ENCODE results near the gene DIPK1B.
A peak's percentile ranks its signal among the peaks of the same experiment; 100 is the strongest.

The DIPK1B gene

DNA sequence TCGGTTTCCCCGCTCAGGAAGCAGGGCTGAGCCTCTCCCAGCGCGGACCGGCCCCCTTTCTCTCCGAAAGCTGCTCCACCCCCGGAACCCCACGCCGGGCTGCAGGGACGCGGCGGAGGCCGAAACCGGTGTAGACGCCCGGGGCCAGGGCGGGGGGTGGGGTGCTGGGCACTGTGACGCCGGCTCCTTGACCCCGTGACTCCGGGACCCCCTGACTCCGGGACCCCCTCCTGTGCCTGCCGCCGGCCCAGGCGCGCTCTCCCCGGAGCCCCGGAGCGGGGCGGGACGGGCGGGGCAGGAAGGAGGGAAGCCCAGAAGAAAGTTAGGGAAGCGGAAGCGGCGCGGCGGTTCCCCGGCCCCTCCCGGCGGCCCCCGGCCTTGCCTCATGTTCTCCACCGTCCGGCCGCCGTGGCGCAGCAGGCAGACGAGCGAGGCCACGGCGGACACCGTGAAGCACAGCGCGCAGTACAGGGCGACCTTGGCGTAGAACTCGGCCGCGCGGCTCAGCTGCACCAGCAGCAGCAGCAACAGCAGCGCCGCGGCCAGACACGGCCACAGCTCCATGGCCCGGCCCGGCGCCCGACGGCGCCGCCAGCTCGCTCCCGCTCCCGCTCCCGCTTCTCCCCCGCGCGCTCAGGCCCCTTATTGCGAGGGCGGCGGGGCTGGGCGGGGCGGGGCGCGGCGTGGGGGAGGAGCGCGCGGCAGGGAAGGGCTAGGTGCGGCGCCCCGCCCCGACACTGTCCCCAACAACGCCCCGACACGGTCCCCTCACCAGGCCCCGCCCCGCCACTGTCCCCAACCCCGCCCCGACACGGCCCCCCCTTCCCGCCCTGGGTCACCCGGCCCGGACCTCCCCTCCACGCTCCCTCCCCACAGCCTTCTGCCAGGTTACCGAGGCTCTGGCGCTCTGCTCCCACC, 25.3 kb upstream of the DIPK1B start, which contains the start of gene AGPAT2:
Gene AGPAT2 (minus strand): TSS at position 664 of the 918 bp plus-strand sequence. CDS start 100 bp downstream, at position 564.
- peak; percentile 32 to 51 (median 48) for DNase-seq

DNA sequence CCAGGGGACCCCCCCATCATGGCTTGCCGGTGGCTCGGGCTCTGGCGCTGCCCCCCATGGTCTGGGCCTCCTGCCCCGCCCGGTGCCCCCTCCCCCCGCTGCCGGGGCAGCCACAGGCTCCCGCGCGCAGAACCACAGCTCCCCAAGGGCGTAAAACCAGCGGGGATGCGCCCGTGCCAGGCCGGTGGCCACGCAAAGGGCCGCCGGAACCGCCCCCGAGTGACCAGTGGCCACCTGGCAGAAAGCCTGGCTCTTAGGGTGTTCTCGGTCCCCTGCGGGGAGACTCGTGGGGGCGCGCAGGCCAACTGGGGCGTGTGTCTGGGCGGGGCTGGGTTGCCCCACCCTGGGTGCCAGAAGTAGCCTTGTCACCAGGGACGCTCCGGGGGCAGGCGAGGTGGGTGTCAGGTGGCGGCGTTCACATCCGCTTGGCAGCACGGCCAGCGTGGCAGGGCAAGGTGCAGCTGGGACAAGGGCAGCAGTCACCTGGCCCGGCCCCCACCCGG, 24.6 kb upstream of the DIPK1B start:
- no peak for DNase-seq

DNA sequence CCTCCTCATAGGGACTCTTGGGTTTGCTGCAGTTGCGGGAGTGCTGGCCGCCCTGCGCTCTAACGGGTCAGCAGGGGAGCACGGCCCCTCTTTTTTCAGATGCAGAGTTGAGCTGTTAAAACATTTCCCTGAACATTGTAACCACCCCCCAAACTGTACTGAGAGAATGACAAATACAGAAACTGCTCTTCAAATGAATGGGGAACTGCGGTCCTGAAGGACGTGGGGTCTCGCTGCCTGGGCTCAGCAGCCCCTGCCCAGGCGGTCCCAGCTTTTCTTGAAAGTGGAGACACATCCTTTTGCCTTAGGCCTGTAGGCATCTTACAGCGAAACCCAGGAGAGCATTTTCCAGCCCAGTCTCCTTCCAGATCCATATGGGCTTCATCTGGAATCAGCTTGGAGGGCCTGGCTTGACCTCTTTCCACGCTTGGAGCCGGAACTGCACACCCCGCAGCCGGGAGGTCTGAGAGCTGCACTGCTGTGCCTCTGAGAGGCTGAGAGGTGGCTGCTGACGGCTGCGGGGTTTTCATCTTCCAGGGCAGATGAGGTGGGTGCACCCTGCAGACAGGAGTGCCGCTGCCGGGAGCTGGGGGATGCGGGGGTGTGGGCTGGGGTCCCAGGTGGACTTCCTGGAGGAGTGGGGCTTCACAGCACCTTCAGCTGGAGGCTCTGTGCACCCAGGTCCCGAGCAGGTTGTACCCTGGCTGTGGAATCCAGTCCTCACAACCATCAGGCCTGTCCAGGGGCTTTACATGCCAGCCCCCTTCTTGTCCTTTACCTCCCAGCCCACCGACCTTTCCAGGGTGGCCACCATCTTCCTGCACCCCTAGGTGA, 23.9 kb upstream of the DIPK1B start:
- no peak for DNase-seq

DNA sequence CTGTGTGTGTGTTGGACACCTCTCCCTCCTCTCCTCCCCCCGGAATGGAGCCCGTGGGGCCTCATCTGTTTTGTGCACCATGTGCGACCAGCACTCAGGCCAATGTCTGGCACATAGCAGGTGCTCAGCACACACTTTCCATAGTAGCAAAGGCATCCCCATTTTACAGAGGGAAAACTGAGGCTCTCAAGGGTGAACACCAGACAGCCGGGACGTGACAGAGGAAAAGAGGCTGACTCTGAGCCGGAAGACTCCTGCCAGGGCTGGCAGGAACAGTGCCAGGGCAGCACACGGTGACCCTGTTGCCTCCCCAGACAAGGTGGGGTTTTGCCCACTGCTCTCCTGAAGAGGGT, 23.3 kb upstream of the DIPK1B start:
- DNase-seq, result no peak

DNA sequence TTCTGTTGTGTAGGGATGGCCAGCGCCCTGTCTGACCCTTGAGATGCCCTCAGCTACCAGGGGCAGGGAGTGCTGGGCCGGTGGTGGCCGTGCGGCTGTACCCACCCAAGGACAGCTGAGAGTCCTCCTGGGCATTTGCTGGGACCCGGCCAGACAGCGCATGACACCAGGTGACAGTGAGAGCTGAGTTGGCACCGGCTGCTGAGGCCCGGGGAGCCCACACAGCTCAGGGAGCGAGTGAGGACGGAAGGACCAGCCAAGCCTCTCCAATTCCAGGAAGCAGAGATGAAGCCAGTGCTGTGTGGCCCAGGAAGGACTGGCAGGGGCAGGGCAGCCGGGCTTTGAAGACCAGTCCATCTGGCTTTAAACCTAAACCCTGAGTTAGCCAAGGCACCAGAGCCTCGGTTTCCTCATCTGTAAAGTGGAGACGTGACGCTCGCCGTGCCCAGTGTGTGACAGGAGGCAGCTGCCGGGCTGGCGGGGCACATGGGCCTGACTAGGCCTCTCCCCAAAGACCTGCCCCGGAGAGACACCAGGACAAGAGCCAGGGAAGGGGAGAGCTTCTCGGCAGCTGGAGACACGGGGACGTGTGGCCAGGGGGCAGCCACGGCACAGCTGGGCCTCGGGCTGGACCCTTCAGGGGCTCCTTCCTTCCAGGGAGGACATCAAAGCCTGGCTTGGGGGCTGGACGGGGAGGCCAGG, 22.1 kb upstream of the DIPK1B start:
- no peak for DNase-seq

DNA sequence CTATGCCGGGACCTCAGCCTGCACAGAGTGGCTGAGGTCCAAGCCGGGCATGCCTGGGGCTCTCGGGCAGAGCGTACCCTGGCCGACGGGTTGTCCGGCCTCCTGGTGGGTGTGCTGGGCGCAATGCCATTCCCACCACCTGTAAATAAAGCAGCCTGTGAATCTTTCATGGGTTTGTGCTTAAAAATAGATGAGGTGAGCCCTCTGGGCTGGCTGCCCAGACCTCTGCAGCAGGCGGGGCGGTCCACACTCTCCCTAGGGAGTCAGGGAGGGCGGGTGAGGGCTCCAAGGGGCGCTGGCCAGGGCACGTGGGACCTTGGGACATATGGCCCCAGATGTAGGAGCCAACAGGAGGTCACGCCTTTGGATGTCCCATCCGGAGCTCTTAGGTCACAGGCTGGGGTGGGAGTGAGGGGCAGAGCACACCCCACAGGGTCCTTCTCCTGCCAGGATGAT, 21.5 kb upstream of the DIPK1B start:
- no peak for DNase-seq

DNA sequence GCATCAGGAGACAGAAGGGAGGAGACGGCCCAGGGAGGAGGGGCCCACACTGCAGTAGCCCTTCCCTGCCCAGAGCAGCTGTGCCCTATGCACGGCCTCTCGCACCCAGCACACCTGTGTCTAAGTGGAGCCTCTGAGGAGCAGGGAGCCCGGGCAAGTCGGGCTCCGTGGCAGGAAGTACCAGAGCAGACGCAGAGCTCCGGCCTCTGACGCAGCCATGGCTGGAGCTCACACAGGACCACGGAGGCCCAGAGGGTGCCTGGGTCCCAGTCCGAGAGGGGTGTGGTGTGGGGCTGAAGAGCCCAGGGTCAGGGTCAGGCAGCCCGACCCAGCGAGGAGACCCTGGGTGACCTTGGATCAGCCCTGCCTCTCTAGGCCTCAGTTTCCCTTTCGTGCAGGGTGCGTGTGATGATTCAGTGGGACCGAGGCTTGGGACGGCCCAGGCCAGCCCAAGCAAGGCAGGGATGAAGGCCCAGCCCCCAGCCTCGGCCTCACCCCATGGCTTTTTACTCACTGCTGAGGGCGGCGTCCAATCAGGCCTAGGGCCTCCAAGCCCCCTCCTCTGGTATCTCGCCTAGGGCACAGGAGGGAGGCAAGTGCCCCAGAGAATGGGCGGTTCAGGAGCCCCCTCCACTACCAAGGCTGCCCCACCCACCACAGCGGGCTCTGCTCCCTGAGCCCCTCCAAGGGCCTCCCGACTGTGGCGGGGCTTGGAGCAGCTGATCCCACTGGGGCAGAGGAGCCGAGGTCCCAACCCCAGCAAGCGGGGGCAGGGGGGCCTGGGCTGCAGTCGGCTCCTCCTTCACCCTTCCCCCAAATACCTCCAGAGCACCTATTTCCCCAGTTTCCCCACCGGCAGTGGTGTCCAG, 20.8 kb upstream of the DIPK1B start:
- no peak for DNase-seq

DNA sequence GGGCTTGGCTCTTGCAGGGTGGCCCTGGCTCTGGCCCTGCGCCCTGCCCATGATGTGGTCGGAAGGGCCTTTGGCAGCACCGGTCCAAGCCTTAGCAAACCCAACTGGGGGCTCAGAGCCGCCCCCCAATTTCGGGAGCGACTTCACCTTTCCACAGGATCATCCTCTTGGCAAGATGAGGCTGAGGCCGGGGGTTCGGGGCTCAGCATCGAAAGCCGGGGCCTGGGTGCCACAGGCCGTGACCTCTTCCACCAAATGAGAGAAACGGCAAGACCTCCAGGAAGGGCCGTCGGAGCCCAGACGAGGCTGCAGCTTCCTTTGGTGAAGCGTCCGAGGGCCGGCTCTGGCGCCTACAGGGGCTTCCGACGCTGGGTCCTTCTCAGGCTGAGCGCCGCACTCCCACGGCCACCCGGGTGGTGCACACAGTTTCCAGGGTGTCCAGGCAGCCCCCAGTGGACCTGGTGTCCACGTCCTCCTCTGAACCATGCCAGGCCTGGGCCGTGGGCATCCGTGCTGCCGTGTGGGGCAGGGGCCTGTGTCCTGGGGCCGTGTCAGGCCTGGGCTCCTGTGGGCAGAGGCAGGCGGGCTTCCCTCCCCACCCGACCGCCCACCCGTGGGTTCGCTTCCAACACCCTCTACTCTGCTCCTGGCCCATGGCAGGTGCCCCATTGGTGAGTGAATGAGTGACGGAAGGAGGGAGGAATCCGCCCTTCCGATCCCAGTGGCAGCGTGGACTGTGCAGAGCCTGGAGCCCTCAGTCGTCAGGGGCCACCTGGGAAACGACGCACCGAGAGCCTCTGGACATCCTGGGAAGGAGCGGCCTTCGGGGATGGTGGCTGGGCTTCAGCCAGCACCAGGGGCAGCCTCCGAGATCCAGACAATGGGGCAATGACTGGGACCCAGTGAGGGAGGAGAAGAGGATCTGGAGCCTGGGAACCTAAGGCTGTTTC, 19.9 kb upstream of the DIPK1B start:
- DNase-seq, result no peak

DNA sequence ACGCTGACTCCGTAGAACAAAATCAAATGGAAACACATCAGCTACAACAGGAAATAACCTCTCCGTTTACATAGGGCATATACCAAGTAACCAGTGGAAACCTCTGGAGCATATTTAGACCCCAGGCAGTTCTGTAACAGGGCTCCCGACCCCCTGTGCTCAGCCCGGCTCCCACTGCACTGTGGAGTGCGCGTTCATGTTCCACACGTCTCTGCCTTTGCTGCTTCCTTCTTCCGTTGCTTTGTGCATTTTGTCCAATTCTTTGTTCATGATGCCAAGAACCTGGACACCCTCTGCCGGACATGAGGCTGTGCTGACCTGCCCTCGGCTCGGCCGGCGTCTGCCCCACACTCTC, 19.3 kb upstream of the DIPK1B start:
- no peak for DNase-seq

DNA sequence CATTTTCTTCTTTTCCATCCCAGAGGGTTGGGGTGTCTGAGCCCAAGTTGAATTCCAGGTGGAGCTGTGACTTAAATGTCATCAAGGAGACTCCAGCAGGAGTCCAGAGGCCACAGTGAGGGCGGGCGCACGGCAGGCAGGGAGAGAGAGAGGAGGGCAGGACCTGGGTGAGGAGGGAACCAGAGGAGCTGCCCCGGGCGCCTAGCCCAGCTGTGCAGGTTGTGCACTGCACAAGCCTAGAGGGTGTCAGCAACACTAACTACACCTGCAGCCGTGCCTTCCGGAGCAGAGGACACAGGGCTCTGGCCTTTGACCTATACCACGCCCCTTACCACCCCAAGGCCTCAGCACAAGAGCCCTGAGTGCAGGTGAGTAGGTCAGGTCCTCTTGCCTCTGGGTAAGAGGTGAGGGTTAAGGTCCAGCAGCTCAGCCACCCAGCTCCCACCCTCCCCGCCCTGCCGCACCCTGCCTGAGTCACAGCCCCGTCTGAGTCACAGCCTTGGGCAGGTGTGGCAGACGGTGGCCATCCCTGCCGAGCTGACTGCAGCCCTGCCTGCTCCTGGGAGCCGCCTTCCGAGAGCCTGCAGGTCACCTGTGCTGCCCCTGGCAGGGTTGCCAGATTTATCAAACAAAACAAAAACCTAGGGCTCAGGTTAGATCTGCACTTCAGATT, 18.7 kb upstream of the DIPK1B start:
- DNase-seq, result no peak

DNA sequence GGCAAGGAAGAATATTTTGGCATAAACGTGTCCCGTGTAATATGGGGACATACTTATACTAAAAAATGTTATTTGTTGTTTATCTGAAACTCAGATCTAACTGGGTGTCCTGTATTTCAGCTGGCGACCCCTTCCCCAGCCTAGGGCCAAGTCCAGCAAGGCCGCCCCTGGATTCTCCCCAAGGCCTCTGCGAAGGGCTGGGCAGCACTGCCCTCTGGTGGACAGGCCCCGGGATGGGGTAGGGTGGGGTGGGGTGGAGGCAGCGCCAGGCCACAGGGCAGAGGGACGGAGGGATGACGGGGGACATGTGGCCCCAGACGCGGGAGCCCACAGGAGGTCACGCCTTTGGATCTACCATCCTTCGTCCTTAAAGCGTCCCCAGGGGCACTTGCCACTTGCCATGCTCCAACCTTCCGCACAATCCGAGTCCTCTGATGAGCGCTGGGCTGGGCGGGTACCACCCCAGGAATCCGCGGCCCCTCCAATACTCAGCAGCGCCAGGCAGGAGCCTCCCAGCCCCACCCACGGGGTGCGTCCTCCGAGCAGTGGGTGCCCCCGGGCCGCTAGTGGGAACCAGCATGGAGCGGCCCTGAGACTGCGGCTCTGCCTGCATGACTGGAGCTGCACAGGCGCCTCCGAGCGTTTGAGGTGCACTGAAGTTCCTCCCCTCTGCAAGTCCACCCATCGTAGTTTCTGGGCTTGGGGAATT, 18.1 kb upstream of the DIPK1B start:
- peak in 1 of 5 donors; percentile 29 for DNase-seq

DNA sequence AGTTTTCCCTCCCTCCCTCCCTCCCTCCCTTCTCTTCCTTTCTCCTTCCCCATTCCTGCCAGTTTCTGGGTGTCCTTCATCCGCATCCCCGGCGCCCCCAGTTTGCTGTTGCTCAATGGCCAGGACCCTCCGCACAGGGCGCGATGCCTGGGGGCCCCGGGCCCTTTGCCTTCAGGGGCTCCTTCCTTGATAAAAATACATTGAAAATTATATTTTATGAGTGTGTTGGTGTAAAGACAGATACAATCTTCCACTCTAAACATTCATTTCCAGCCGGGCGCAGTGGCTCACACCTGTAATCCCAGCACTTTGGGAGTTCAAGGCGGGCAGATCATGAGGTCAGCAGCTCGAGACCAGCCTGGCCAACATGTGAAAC, 17.5 kb upstream of the DIPK1B start:
- no peak for DNase-seq

DNA sequence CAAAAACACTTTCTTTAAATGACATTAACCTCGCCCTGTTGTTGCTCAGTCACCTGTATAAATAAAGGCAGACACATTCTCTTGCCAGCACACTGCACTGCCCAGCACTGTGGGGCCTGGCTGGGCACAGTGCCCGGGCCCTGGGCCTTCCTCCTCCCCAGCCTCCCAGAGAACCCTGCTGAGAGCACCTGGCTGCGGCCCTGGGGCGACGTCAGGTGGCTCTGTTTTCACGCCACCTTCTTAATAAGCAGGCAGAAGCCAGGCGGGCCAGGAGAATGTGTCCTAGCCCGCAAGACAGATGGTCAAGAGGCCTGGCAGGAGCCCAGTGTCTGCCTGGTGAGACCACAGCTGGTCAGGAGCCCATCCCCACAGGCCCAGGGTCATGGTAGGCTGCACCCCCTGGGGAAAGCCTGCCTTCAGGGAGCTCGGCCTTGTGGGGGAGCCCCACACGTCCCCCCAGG, 16.9 kb upstream of the DIPK1B start:
- no peak for DNase-seq

DNA sequence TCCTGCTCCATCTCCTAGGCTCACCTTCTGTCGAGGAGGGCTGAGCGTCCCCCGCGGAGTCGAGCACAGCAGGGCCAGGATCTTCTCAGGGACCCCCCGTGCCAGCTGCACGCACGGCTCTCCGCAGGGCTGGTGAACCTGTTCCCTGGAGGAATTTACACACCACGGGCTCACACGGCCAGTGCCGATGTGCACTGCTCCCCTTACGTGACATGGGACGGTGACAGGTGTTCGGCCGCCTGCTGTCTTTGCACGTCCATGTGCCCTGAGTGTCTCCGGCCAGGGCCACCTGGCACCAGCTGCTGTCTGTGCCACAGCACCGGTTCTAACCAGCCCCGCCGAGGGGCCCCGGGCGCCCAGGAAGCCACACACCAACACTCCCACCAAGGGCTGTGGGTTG, 16.4 kb upstream of the DIPK1B start:
- no peak for DNase-seq

DNA sequence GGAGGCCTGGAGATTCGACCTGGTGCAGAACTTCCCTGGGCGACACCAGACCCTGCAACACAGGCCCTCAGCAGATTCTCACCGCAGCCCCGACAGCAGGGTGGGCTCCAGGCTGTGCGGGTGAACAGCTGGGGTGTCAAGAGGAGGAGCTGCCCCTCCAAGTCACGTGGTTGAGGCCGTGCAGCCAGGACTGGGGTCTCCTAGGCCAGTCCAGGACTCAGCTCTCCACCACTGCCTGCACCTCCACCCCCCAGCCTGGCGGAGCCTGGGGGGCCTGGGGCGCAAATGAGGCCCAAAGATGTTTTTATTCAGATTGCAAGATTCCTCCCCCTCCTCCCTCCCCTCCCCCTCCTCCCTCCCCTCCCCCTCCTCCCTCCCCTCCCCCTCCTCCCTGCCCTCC, 15.9 kb upstream of the DIPK1B start:
- no peak for DNase-seq

DNA sequence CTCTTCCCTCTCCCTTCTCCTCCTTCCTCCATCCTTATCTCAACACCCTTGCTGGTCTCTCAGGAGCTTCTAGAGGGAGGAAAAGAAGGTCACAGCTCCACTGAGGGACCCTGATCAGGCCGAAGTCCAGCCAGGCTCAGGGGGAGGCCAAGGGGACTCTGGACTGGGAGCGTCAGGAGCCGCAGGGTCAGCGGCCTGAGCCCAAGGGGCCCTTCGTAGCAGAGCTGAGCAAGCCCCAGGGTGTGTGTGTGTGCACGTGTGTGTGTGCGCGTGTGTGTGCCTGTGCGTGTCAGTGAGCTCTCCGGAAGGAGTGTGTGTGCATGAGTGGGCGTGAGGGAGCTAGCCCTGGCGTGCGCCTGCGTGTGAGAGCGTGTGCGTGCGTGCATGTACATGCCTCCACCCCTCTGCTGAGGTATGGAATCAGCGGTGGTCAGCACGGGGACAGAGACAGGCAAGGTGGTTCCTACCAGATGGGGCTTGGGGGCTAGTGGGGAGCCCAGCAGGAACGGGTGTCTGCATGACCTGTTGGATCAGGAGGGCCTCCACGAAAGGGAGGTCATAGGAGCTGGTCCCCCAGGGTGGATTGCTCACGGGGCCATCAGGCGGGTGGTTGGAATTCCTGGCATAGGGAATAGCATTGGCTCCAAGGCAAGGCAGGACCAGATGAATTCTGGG, 15.1 kb upstream of the DIPK1B start:
- no peak for DNase-seq

DNA sequence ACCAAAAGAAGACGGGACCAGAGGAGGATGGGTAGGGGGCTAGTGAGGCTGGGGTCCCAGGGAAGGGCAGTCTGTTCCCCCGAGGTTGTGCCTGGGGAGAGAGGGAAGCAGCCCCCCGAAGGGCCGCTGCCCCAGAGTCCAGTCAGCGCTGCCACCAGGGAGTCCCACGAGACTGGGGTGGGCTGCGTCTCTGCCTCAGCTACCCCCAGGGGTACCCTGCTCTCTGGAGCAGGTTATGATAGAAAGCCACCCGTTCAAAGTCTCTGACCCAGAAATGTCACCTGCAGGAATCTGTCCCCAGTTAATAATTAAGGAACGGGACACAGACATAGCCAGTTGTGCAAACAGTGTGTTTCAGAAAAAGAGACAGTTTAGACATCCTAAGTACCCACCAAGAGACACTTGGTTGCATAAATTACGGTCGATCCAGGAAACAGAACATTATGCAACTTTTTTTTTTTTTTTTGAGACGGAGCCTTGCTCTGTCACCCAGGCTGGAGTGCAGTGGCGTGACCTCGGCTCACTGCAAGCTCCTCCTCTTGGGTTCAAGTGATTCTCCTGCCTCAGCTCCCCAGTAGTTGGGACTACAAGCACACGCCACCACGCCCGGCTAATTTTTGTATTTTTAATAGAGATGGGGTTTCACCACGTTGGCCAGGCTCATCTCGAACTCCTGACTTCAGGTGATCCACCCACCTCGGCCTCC, 14.4 kb upstream of the DIPK1B start:
- DNase-seq, result no peak

DNA sequence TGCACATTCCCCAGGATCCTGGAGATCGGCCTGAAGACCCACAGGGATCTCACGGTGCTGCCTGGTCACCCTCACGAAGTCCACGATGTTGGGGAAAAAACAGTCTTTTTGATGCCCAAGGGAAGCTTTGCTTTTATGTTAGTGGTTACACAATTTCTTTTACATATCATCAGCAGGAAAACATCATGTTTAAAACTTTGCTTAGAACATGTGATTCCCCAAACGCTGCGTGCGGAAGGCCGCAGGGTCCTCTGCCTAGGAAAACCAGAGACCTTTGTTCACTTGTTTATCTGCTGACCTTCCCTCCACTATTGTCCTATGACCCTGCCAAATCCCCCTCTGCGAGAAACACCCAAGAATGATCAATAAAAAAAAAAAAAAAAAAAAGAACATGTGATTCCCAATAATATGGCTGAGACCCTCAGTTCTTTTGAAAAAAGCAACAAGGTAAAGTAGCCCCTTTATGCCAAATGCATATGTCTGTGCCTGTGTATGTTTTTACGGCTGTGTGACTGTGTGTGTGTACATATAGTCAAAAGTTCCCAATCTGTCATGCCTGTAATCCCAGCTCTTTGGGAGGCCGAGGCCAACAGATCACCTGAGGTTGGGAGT, 13.6 kb upstream of the DIPK1B start:
- DNase-seq, result no peak
